ENCODE data around the gene NOS1AP.

NOS1AP gene

GRCh38 chr1:162193221-162193620 lies 123.7 kb downstream of the NOS1AP start:
- TF ChIP-seq, protein P1, sequence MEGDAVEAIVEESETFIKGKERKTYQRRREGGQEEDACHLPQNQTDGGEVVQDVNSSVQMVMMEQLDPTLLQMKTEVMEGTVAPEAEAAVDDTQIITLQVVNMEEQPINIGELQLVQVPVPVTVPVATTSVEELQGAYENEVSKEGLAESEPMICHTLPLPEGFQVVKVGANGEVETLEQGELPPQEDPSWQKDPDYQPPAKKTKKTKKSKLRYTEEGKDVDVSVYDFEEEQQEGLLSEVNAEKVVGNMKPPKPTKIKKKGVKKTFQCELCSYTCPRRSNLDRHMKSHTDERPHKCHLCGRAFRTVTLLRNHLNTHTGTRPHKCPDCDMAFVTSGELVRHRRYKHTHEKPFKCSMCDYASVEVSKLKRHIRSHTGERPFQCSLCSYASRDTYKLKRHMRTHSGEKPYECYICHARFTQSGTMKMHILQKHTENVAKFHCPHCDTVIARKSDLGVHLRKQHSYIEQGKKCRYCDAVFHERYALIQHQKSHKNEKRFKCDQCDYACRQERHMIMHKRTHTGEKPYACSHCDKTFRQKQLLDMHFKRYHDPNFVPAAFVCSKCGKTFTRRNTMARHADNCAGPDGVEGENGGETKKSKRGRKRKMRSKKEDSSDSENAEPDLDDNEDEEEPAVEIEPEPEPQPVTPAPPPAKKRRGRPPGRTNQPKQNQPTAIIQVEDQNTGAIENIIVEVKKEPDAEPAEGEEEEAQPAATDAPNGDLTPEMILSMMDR (conservative IDR thresholded peaks at IDR 0.05; ENCODE audit: low read depth, low read length) = no peak
- H3K4me3 ChIP-seq (ENCODE audit: low read depth, low read length) = no peak overlapping the region
- DNase-seq (ENCODE audit: low read depth) = no peak

- TF ChIP-seq, protein P1 (conservative IDR thresholded peaks at IDR 0.05; ENCODE audit: low read depth, low read length) = no peak
- no peak overlapping the region for H3K4me3 ChIP-seq (ENCODE audit: low read depth, low read length)
- DNase-seq (ENCODE audit: low read depth) = no peak
Measured at GRCh38 chr1:162193815-162194214, 124.3 kb downstream of the NOS1AP start.

DNA sequence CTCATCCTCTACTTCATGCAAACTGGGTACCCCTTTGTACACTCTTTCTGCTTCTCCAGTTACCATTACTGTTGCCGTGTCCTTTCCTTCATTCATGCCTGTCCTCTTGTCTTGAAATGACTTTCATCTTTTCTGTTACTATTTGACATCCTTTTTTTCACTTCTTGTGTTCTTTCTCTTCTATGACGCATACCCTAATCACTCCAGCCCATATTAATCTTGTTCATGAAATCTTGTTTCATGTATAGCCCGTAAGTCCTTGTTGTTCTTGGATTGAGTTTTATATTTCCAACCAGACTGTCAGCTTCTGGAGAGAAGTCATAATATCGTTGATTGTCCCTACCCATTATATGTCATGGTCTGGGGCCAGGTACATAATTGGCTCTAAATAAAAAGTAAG lies 126.1 kb downstream of the NOS1AP start:
- TF ChIP-seq, protein P1 (conservative IDR thresholded peaks at IDR 0.05; ENCODE audit: low read depth, low read length) = no peak
- DNase-seq (ENCODE audit: low read depth) = no peak
- H3K4me3 ChIP-seq (ENCODE audit: low read depth, low read length) = no peak overlapping the region

GRCh38 chr1:162196387-162196786 lies 126.9 kb downstream of the NOS1AP start:
- TF ChIP-seq, protein P1 (conservative IDR thresholded peaks at IDR 0.05; ENCODE audit: low read depth, low read length) = no peak
- DNase-seq (ENCODE audit: low read depth) = no peak
- H3K4me3 ChIP-seq (ENCODE audit: low read depth, low read length) = no peak overlapping the region

GRCh38 chr1:162197041-162197531 lies 127.6 kb downstream of the NOS1AP start:
- no peak overlapping the region for H3K4me3 ChIP-seq (ENCODE audit: low read depth, low read length)
- TF ChIP-seq, protein P1 (conservative IDR thresholded peaks at IDR 0.05; ENCODE audit: low read depth, low read length) = no peak
- no peak for DNase-seq (ENCODE audit: low read depth)

GRCh38 chr1:162197615-162198421 lies 128.3 kb downstream of the NOS1AP start:
- no peak for DNase-seq (ENCODE audit: low read depth)
- no peak overlapping the region for H3K4me3 ChIP-seq (ENCODE audit: low read depth, low read length)

More at GRCh38 chr1:162197615-162198421, 128.3 kb downstream of the NOS1AP start:
- TF ChIP-seq, protein P1 (conservative IDR thresholded peaks at IDR 0.05; ENCODE audit: low read depth, low read length) = no peak

Data from choroid plexus epithelial cell (primary cell).